ENCODE data around the gene DENND1B. TPM values are rescaled to one million over a fixed set of nuclear protein-coding genes. Genes with fewer than 3 reads are reported as not detected.
"Not testable (repeated sequence)": the region's sequence is repeated elsewhere in the genome, so short reads cannot be mapped to it uniquely, and the experiment has no call there.

The DENND1B gene
- polyA plus RNA-seq, 1 donor (not counting 4 experiments of a cell fraction or from before 2014, with no cell fraction given) = 7.6 TPM

DNA sequence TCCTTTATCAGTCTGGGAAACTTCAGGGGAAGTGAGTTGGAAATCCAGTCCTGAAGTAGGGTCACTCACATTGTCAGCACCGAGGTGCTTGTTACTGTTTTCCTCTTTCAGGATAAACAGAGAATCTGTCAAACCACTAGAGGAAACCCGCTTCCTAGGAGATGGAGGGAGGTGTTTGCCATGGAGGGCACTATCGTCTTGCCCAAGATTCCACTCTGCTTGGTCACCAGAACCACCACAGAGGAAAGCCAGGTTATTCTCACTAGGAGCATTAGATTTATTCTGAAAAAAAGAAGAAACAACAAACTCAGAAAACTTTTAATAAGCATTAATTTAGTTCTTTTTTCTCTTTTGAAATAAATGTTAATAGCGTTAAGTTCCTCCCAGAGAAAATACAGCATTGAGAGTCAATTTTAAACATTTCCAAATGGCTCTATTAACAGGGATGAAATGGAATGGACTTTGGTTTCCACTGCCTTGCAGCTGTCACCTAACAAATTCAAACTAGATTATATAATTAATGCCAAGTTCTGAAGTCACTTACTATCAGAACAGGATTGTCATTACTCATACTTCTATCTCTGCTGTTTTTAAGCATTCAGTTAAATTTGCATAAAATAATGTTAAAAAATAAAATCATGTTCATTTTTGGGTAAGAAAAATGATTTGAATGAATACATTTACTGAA lies 264.4 kb downstream of the DENND1B start:
- Histone ChIP-seq H3K79me2 (ENCODE audit: control insufficient read depth, insufficient read depth, low read length) (no peaks in the 10 kb centered on the region), H3K9ac (ENCODE audit: control insufficient read depth, extremely low read depth, insufficient read depth, low read length) (no peak overlapping the region), H3K4me2 (ENCODE audit: control insufficient read depth, extremely low read depth, insufficient read depth, low read depth, low read length) (no peak overlapping the region), H3K36me3 (ENCODE audit: control insufficient read depth in 2 of 2, extremely low read depth in 1 of 2, insufficient read depth in 2 of 2, low read length in 2 of 2) (no peaks in the 10 kb centered on the region), H3K4me1 (ENCODE audit: control insufficient read depth, extremely low read depth, insufficient read depth, low read length) (no peaks in the 10 kb centered on the region), H4K20me1 (ENCODE audit: control insufficient read depth, extremely low read depth, insufficient read depth, low read length) (no peaks in the 10 kb centered on the region), H3K27ac (ENCODE audit: control insufficient read depth, insufficient read depth, low read length) (no peak overlapping the region), H3K9me1 (ENCODE audit: control insufficient read depth, extremely low read depth, insufficient read depth, low read length) (no peaks in the 10 kb centered on the region), H3K27me3 (ENCODE audit: control insufficient read depth, extremely low read depth, insufficient read depth, low read length) (no peaks in the 10 kb centered on the region), H3K4me3 (ENCODE audit: control insufficient read depth in 2 of 3, extremely low read depth in 1 of 3, insufficient read depth in 2 of 3, low read depth in 1 of 3, low read length in 3 of 3) (no peak overlapping the region), H2AFZ (ENCODE audit: control insufficient read depth, low read length) (no peak overlapping the region), H3K9me3 (ENCODE audit: control insufficient read depth, low read depth, low read length) (no peaks in the 10 kb centered on the region)
- TF ChIP-seq, protein P1, sequence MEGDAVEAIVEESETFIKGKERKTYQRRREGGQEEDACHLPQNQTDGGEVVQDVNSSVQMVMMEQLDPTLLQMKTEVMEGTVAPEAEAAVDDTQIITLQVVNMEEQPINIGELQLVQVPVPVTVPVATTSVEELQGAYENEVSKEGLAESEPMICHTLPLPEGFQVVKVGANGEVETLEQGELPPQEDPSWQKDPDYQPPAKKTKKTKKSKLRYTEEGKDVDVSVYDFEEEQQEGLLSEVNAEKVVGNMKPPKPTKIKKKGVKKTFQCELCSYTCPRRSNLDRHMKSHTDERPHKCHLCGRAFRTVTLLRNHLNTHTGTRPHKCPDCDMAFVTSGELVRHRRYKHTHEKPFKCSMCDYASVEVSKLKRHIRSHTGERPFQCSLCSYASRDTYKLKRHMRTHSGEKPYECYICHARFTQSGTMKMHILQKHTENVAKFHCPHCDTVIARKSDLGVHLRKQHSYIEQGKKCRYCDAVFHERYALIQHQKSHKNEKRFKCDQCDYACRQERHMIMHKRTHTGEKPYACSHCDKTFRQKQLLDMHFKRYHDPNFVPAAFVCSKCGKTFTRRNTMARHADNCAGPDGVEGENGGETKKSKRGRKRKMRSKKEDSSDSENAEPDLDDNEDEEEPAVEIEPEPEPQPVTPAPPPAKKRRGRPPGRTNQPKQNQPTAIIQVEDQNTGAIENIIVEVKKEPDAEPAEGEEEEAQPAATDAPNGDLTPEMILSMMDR (optimal IDR thresholded peaks at IDR 0.05 in 1 of 3, IDR thresholded peaks at IDR 0.05 in 1 of 3, conservative IDR thresholded peaks at IDR 0.05 in 1 of 3; ENCODE audit: extremely low read depth in 1 of 3, insufficient read depth in 2 of 3, low read length in 3 of 3) = no peak
- no peak for TF ChIP-seq EZH2 (IDR thresholded peaks at IDR 0.05; ENCODE audit: low read length)
- dilution Hi-C loops (cut with MboI; ENCODE audit: extremely low pct_ligation_motif_present, low sequenced_read_pairs) = no loop called here
- no peak for FAIRE-seq
- DNase-seq (ENCODE audit: low read depth, low spot score) = no peak

DNA sequence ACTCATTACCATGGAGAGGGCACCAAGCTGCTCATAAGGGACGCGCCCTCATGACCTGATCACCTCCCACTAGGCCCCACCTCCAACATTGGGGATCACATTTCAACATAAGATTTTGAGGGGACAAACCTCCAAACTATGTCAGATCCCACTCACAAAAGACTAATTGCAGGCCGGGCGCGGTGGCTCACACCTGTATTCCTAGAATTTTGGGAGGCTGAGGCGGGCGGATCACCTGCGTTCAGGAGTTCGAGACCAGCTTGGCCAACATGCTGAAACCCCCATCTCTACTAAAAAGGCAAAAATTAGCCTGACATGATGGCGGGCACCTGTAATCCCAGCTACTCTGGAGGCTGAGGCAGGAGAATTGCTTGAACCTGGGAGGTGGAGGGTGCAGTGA lies 278.6 kb downstream of the DENND1B start:
- TF ChIP-seq EZH2 (IDR thresholded peaks at IDR 0.05; ENCODE audit: low read length) = no peak
- TF ChIP-seq, protein P1 (optimal IDR thresholded peaks at IDR 0.05 in 1 of 3, IDR thresholded peaks at IDR 0.05 in 1 of 3, conservative IDR thresholded peaks at IDR 0.05 in 1 of 3; ENCODE audit: extremely low read depth in 1 of 3, insufficient read depth in 2 of 3, low read length in 3 of 3) = no peak
- no peaks in the 10 kb centered on the region for H3K4me1 ChIP-seq (ENCODE audit: control insufficient read depth, extremely low read depth, insufficient read depth, low read length)
- no peak overlapping the region for H3K9ac ChIP-seq (ENCODE audit: control insufficient read depth, extremely low read depth, insufficient read depth, low read length)
- no peak overlapping the region for H3K4me2 ChIP-seq (ENCODE audit: control insufficient read depth, extremely low read depth, insufficient read depth, low read depth, low read length)
- H3K27ac ChIP-seq (ENCODE audit: control insufficient read depth, insufficient read depth, low read length) = no peak overlapping the region
- no peaks in the 10 kb centered on the region for H3K27me3 ChIP-seq (ENCODE audit: control insufficient read depth, extremely low read depth, insufficient read depth, low read length)
- no peak for FAIRE-seq
- no peaks in the 10 kb centered on the region for H3K36me3 ChIP-seq (ENCODE audit: control insufficient read depth in 2 of 2, extremely low read depth in 1 of 2, insufficient read depth in 2 of 2, low read length in 2 of 2)
- H3K9me3 ChIP-seq (ENCODE audit: control insufficient read depth, low read depth, low read length) = no peaks in the 10 kb centered on the region
- no peak overlapping the region for H2AFZ ChIP-seq (ENCODE audit: control insufficient read depth, low read length)
- H3K4me3 ChIP-seq (ENCODE audit: control insufficient read depth in 2 of 3, extremely low read depth in 1 of 3, insufficient read depth in 2 of 3, low read depth in 1 of 3, low read length in 3 of 3) = no peak overlapping the region
- H4K20me1 ChIP-seq (ENCODE audit: control insufficient read depth, extremely low read depth, insufficient read depth, low read length) = no peaks in the 10 kb centered on the region
- DNase-seq (ENCODE audit: low read depth, low spot score) = no peak
- H3K9me1 ChIP-seq (ENCODE audit: control insufficient read depth, extremely low read depth, insufficient read depth, low read length) = no peaks in the 10 kb centered on the region
- no peaks in the 10 kb centered on the region for H3K79me2 ChIP-seq (ENCODE audit: control insufficient read depth, insufficient read depth, low read length)
- dilution Hi-C loops (cut with MboI; ENCODE audit: extremely low pct_ligation_motif_present, low sequenced_read_pairs) = no loop called here

DNA sequence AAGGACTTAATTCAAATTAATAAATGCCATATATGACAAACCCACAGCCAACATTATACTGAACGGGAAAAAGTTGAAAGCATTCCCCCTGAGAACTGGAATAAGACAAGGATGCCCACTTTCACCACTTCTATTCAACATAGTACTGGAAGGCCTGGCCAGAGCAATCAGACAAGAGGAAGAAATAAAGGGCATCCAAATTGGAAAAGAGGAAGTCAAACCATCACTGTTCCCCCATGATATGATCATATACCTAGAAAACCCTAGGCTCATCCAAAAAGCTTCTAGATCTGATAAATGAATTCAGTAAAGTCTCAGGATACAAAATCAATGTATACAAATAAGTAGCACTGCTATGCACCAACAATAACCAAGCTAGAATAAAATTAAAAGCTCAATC lies 283.8 kb downstream of the DENND1B start:
- FAIRE-seq; dilution Hi-C loops (cut with MboI; ENCODE audit: extremely low pct_ligation_motif_present, low sequenced_read_pairs); H3K4me3 ChIP-seq (ENCODE audit: control insufficient read depth in 2 of 3, extremely low read depth in 1 of 3, insufficient read depth in 2 of 3, low read depth in 1 of 3, low read length in 3 of 3); H3K9me1 ChIP-seq (ENCODE audit: control insufficient read depth, extremely low read depth, insufficient read depth, low read length); H3K4me2 ChIP-seq (ENCODE audit: control insufficient read depth, extremely low read depth, insufficient read depth, low read depth, low read length); H4K20me1 ChIP-seq (ENCODE audit: control insufficient read depth, extremely low read depth, insufficient read depth, low read length); H3K27me3 ChIP-seq (ENCODE audit: control insufficient read depth, extremely low read depth, insufficient read depth, low read length); H2AFZ ChIP-seq (ENCODE audit: control insufficient read depth, low read length); DNase-seq (ENCODE audit: low read depth, low spot score); H3K9me3 ChIP-seq (ENCODE audit: control insufficient read depth, low read depth, low read length); H3K4me1 ChIP-seq (ENCODE audit: control insufficient read depth, extremely low read depth, insufficient read depth, low read length); H3K9ac ChIP-seq (ENCODE audit: control insufficient read depth, extremely low read depth, insufficient read depth, low read length); H3K27ac ChIP-seq (ENCODE audit: control insufficient read depth, insufficient read depth, low read length); H3K36me3 ChIP-seq (ENCODE audit: control insufficient read depth in 2 of 2, extremely low read depth in 1 of 2, insufficient read depth in 2 of 2, low read length in 2 of 2); H3K79me2 ChIP-seq (ENCODE audit: control insufficient read depth, insufficient read depth, low read length): not testable (repeated sequence)
